ENCODE data around the gene CT45A5. TPM values are rescaled to one million over a fixed set of nuclear protein-coding genes. Genes with fewer than 3 reads are reported as not detected.
"Not testable (repeated sequence)": the region's sequence is repeated elsewhere in the genome, so short reads cannot be mapped to it uniquely, and the experiment has no call there.

Gene CT45A5, protein sequence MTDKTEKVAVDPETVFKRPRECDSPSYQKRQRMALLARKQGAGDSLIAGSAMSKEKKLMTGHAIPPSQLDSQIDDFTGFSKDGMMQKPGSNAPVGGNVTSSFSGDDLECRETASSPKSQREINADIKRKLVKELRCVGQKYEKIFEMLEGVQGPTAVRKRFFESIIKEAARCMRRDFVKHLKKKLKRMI
- not detected in 2 replicates for polyA plus RNA-seq (2014; cell fraction: cytosol; rRNA removed)
- polyA plus RNA-seq (2014; cell fraction: nucleus; rRNA removed), result 1.0 TPM in 1 of 2 replicates, not detected in the other

- DNase-seq (ENCODE audit: low spot score), result not testable (repeated sequence)
Measured at GRCh38 chrX:135785403-135785802, at the start of gene CT45A5. TSS of gene CT45A5 (minus strand) at chrX:135785503. CDS start at chrX:135781729, 3,774 bp downstream.

DNA sequence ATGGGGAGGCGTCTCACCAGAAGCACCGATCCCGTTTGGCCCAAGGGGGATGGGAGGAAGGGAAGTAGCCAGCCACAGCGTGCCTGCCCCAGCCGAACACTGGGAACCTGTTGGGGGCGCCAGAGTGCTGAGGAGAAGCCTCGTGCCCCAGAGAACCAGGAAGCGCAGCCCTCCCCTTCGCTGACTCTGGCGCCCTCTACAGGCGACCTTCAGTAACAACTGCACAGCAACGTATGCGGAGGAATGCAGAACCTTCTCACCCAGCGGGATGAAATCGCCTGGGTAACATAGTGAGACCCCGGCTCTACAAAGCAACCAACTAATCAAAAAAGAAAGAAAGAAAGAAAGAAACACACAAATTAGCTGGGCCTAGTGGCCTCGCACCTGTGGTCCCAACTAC is 34.6 kb upstream of the CT45A5 start, which contains the start of gene CT45A2:
Gene CT45A2 (minus strand): TSS at position 101 of the 400 bp plus-strand sequence. CDS start 3,747 bp downstream, outside the sequence.
- not testable (repeated sequence) for DNase-seq (ENCODE audit: low spot score)

DNA sequence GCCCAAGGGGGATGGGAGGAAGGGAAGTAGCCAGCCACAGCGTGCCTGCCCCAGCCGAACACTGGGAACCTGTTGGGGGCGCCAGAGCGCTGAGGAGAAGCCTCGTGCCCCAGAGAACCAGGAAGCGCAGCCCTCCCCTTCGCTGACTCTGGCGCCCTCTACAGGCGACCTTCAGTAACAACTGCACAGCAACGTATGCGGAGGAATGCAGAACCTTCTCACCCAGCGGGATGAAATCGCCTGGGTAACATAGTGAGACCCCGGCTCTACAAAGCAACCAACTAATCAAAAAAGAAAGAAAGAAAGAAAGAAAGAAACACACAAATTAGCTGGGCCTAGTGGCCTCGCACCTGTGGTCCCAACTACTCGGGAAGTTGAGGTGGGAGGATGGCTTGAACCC is 17.4 kb upstream of the CT45A5 start, which contains the start of gene CT45A6:
Gene CT45A6 (minus strand): TSS at position 101 of the 400 bp plus-strand sequence. CDS start 3,794 bp downstream, outside the sequence.
- not testable (repeated sequence) for DNase-seq (ENCODE audit: low spot score)

GRCh38 chrX:135768091-135768490 is 17.2 kb downstream of the CT45A5 start, which contains the start of gene CT45A3:
TSS of gene CT45A3 (minus strand) at chrX:135768191. CDS start at chrX:135764444, 3,747 bp downstream.
- not testable (repeated sequence) for DNase-seq (ENCODE audit: low spot score)

DNA sequence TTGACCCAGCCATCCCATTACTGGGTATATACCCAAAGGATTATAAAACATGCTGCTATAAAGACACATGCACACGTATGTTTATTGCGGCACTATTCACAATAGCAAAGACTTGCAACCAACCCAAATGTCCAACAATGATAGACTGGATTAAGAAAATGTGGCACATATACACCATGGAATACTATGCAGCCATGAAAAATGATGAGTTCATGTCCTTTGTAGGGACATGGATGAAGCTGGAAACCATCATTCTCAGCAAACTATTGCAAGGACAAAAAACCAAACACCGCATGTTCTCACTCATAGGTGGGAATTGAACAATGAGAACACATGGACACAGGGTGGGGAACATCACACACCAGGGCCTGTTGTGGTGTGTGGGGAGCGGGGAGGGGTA is 40.6 kb downstream of the CT45A5 start:
- DNase-seq (ENCODE audit: low spot score), result not testable (repeated sequence)

DNA sequence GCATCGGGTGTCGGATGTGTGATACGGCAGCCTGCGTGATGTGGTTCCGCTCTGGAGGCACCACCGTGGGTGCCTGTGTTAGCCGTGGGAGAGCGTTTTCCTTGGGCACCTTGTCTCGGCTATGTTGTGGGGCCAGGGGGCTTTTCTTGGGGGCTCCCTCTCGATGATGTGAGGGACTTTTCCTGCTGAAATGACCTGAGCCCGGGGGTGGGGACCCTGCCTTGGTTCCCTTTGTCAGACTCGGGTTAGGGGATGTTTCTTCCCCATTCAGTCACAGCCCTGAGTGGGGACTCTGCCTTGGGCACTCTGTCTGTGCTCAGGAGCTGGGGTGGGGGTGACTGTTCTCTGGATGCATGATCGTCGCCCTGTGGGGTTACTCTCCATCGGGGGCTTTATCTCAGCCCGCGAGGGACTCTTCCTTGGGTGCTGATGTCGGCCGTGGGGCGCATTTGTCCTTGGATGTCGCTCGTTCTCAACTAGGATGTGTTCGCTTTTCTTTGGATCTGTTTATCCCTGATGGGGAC is 44.0 kb downstream of the CT45A5 start:
- no peak for DNase-seq (ENCODE audit: low spot score)

- DNase-seq (ENCODE audit: low spot score), result peak; percentile 10
Measured at GRCh38 chrX:135740681-135741149, 44.6 kb downstream of the CT45A5 start.

GRCh38 chrX:135737366-135738071 is 47.8 kb downstream of the CT45A5 start:
- DNase-seq (ENCODE audit: low spot score), result no peak

DNA sequence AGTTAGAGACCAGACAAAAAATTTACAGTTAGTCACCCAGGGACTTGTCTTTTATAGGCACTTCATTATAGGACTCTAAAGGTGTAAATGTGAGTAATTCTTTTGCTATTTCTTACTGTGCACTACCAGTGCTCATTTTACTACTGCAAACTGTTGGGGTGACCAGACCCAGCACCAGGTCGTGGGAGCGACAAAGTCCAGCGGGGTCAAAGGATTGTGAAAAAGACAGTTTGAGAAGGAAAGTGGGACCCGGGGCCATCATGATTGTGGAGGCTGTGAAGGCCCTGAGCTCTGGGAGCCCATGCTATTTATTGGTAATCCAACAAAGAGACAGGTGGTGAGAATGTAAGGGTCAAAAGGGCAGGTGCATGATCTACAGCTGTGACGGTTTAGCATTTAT is 50.6 kb downstream of the CT45A5 start:
- not testable (repeated sequence) for DNase-seq (ENCODE audit: low spot score)
